ENCODE measurements around the gene TXK.
"Not testable (repeated sequence)": the region's sequence is repeated elsewhere in the genome, so short reads cannot be mapped to it uniquely, and the experiment has no call there.

DNA sequence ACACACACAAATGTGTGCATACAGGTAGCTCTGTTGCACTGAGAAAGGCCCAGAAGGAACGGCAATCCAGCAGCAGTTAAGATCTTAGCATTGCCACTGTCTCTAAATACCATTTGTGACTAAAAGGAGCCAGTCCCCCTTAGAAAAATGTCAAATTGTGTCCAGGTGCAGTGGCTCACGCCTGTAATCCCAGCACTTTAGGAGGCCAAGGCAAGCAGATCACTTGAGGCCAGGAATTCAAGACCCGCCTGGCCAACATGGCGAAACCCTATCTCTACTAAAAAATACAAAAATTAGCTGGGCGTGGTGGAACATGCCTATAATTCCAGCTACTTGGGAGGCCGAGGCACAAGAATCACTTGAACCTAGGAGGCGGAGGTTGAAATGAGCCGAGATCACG, 30.5 kb upstream of the TXK start:
- TF ChIP-seq POLR2A, POLR2AphosphoS5 (IDR thresholded peaks at IDR 0.05): not testable (repeated sequence)
